GM10248 (cell line): Measurements from ENCODE around the gene PRF1.

Source experiments
- CTCF ChIA-PET: fragments of 300-600 bp; sonication (Branson Sonifier 250); formaldehyde crosslinking; extraction: SDS; loops from one replicate; lab custom pipeline; 2021; ENCODE audit warnings: antibody characterized with exemption; lab: Yijun Ruan, JAX
- POLR2A ChIA-PET: fragments of 350-650 bp; sonication (Branson Sonifier 250); formaldehyde crosslinking; extraction: SDS; loops from one replicate; lab custom pipeline; 2020; ENCODE audit warnings: antibody characterized with exemption; lab: Yijun Ruan, JAX
- DNase-seq: peaks from one replicate; pipeline ENCODE4 v3.0.0; 2012; ENCODE audit errors: extremely low spot score
- CTCF ChIP-seq: IDR thresholded peaks from 2 replicates; pipeline ENCODE4 v1.5.1; 2012; ENCODE audit warnings: mild to moderate bottlenecking, low read depth; ENCODE audit errors: extremely low read depth, missing control alignments, control extremely low read depth

Gene PRF1

GRCh38 chr10:70602665-70603448 is at the start of gene PRF1:
Gene PRF1 (minus strand): TSS chr10:70602741. CDS start chr10:70600902, 1,839 bp downstream.
- ChIA-PET CTCF (interaction anchor here (3.1 kb wide), 1 partner anchor 43 kb away, joined by 9 read pairs; no protein-coding TSS in a partner anchor), POLR2A (no interaction called here)
- peak; percentile 49 for DNase-seq
- no peak for TF ChIP-seq CTCF

- TF ChIP-seq CTCF = no peak
- no peak for DNase-seq
- CTCF ChIA-PET = interaction anchor here (1.2 kb wide), 1 partner anchor 101 kb away, joined by 3 read pairs; no protein-coding TSS in a partner anchor
- POLR2A ChIA-PET = no interaction called here
Observed at GRCh38 chr10:70651661-70652060, 49.1 kb upstream of the PRF1 start.

- no peak for TF ChIP-seq CTCF
- CTCF ChIA-PET = no interaction called here
Observed at GRCh38 chr10:70650718-70651117, 48.2 kb upstream of the PRF1 start.

GRCh38 chr10:70650104-70650503 is 47.6 kb upstream of the PRF1 start:
- ChIA-PET POLR2A (no interaction called here), CTCF (interaction anchor here (1.5 kb wide), 1 partner anchor 8 kb away, joined by 3 read pairs; no protein-coding TSS in a partner anchor)
- no peak for TF ChIP-seq CTCF
- no peak for DNase-seq

More at GRCh38 chr10:70650718-70651117, 48.2 kb upstream of the PRF1 start:
- POLR2A ChIA-PET = no interaction called here
- DNase-seq = no peak

GRCh38 chr10:70649526-70649925 is 47.0 kb upstream of the PRF1 start:
- ChIA-PET CTCF (interaction anchor here (1.5 kb wide), 1 partner anchor 9 kb away, joined by 3 read pairs; no protein-coding TSS in a partner anchor), POLR2A (no interaction called here)
- TF ChIP-seq CTCF = no peak
- no peak for DNase-seq

- CTCF ChIA-PET = no interaction called here
- DNase-seq = no peak
- POLR2A ChIA-PET = no interaction called here
- TF ChIP-seq CTCF = no peak
Observed at GRCh38 chr10:70648427-70648826, 45.9 kb upstream of the PRF1 start.
